ENCODE data around the gene LECT2.

DNA sequence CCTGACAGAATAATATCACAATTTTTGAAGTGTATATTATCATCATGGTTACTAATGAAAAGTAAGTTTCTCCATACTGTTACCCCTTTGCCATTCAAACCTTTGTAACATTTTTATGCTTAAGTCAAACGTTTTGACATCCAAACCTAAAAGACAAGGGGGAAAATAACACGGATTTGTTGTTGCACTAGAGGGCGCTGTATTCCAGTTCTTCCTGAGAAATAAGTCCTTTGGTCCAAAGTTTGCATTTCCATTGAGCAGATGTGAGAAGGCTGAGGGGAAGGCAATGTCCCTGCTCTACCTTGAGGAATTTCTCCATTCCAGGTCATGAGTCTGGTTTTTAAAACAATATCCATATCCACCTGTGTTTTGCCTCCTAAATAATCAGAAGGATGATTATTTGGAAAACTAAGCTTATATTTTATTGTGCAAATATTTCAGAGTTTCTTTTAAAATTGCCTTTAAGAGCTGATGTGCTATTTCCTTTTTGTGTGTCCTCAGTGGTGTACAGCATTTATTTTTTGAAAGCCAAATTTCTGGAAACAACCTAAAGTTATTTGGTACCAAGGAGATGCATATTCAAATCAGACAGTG, 9.7 kb downstream of the LECT2 start:
- TF ChIP-seq, protein P1, sequence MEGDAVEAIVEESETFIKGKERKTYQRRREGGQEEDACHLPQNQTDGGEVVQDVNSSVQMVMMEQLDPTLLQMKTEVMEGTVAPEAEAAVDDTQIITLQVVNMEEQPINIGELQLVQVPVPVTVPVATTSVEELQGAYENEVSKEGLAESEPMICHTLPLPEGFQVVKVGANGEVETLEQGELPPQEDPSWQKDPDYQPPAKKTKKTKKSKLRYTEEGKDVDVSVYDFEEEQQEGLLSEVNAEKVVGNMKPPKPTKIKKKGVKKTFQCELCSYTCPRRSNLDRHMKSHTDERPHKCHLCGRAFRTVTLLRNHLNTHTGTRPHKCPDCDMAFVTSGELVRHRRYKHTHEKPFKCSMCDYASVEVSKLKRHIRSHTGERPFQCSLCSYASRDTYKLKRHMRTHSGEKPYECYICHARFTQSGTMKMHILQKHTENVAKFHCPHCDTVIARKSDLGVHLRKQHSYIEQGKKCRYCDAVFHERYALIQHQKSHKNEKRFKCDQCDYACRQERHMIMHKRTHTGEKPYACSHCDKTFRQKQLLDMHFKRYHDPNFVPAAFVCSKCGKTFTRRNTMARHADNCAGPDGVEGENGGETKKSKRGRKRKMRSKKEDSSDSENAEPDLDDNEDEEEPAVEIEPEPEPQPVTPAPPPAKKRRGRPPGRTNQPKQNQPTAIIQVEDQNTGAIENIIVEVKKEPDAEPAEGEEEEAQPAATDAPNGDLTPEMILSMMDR (conservative IDR thresholded peaks at IDR 0.05): peak; percentile 88
- TF ChIP-seq ZFX (IDR thresholded peaks at IDR 0.05): no peak

All from C4-2B (cell line).